Psoas muscle (tissue), 8 donors: ENCODE data around the gene C5. TPM values are rescaled to one million over a fixed set of nuclear protein-coding genes. Genes with fewer than 3 reads are reported as not detected.

Source experiments
- ATAC-seq, 4 donors: fragments of 200-7000 bp; cut with Tn5 transposase; one replicate each; pipeline ENCODE4 v1.9.1; 2020; ENCODE audit warnings: moderate library complexity in 3 of 4, mild to moderate bottlenecking in 2 of 4
- DNase-seq, 2 donors: peaks; one replicate each; pipeline ENCODE4 v3.0.0-alpha.2; 2020
- H3K27ac ChIP-seq: fragments of 200-600 bp; one replicate; pipeline ENCODE4 v1.8.0; 2022
- H3K27me3 ChIP-seq, 3 donors: fragments of 200-600 bp in 1 of 3; one replicate each; pipeline versions ENCODE4 v1.6.1 to v1.8.0; 2013 to 2022; ENCODE audit warnings: low read length in 2 of 3, mild to moderate bottlenecking in 2 of 3, moderate library complexity in 1 of 3; ENCODE audit not compliant: insufficient read depth in 3 of 3
- H3K36me3 ChIP-seq, 2 donors: fragments of 200-600 bp in 1 of 2; one replicate each; pipeline versions ENCODE4 v1.6.1 to v1.8.0; 2013 to 2022; ENCODE audit warnings: low read depth in 1 of 2, mild to moderate bottlenecking in 1 of 2, moderate library complexity in 1 of 2; ENCODE audit not compliant: insufficient read depth in 1 of 2
- H3K4me1 ChIP-seq: fragments of 200-600 bp; one replicate; pipeline ENCODE4 v1.8.0; 2022
- H3K4me3 ChIP-seq: fragments of 200-600 bp; one replicate; pipeline ENCODE4 v1.8.0; 2022; ENCODE audit warnings: mild to moderate bottlenecking
- H3K9me3 ChIP-seq: fragments of 200-600 bp; one replicate; pipeline ENCODE4 v1.8.0; 2022
- CTCF ChIP-seq: fragments of 200-600 bp; IDR thresholded peaks from one replicate; pipeline ENCODE4 v1.8.0; 2022; ENCODE audit warnings: antibody characterized with exemption
- WGBS, 3 donors: extraction: QIAGEN DNeasy Blood & Tissue Kit; methylation state at CpG; one replicate each; pipeline versions ENCODE4 v1.1.6 to v1.1.7; 2013; 5-methylcytosine and 5-hydroxymethylcytosine counted together
- intact Hi-C, 2 donors: fragments of 100-400 bp; cut with DNase I; formaldehyde crosslinking; loops; one replicate each; pipeline versions ENCODE4 v1.11.0 to v1.14.2; 2022
- polyA plus RNA-seq, 3 donors: library from polyadenylated mRNA; stranded (reverse); fragments of 200-250 nt; gene quantifications; one replicate each; pipeline ENCODE4 v1.2.3, GENCODE V29; 2013
- total RNA-seq, 4 donors: library from RNA; stranded (reverse); fragmentation: NEBNext Ultra II Directional in 2 of 4; extraction: Animal tissue kit (Norgen Biotek cat#: 25700) in 2 of 4; gene quantifications; one replicate each; pipeline versions ENCODE4 v1.2.1 to v1.2.4, GENCODE V29; 2021 to 2023
- donor health status: healthy with polysubstance abuse.
- donor health status: DM: no; HTN: no; CAD: no; lungs with moderate emphysema.
- donor health status: Bipolar disorder and iron deficiency.
- donor health status: healthy.
- donor health status: DM: yes; HTN: yes; CAD: no.
- donor health status: DM: no; HTN: no; CAD: no.
- donor health status: DM: no; HTN: no; CAD: no.
- donor health status: DM: yes; HTN: yes; CAD: no.

The C5 gene
- total and polyA plus RNA-seq, 7 donors: 0.13 to 1.1 (median 0.39) TPM

GRCh38 chr9:120944434-120944843 is 105.6 kb downstream of the C5 start:
- H3K27ac ChIP-seq: no peak overlapping the region
- H3K27me3 ChIP-seq: peaks cover 0 to 1% (median 0%) of the 10 kb centered on the region in 3 donors
- no peak overlapping the region for H3K4me3 ChIP-seq
- H3K4me1 ChIP-seq: peaks cover 16% of the 10 kb centered on the region
- DNase-seq: no peak
- H3K36me3 ChIP-seq: no peaks in the 10 kb centered on the region
- H3K9me3 ChIP-seq: no peaks in the 10 kb centered on the region
- ATAC-seq: no peak
- TF ChIP-seq CTCF: no peak
- intact Hi-C loops: no loop called here
- 87 to 95% (median 92%) methylated on average over 4 of the region's 4 CpGs for WGBS, 3 donors

GRCh38 chr9:120942186-120943001 is 107.7 kb downstream of the C5 start:
- no peak for TF ChIP-seq CTCF
- Histone ChIP-seq H3K4me3 (peak overlapping the region; percentile 13), H3K9me3 (no peaks in the 10 kb centered on the region), H3K4me1 (peaks cover 16% of the 10 kb centered on the region), H3K27ac (peak overlapping the region; percentile 58), H3K36me3 (no peaks in the 10 kb centered on the region), H3K27me3 (peaks cover 0 to 1% (median 0%) of the 10 kb centered on the region in 3 donors)
- intact Hi-C loops: no loop called here
- ATAC-seq: peak; percentile 80 to 89 (median 86)
- 12 to 20% (median 17%) methylated on average over 8 of the region's 8 CpGs for WGBS, 3 donors
- peak; percentile 50 to 66 for DNase-seq

- ATAC-seq (no peak), DNase-seq (no peak)
- intact Hi-C loops: no loop called here
- no peak overlapping the region for H3K4me3 ChIP-seq
- no peaks in the 10 kb centered on the region for H3K9me3 ChIP-seq
- 75 to 85% (median 76%) methylated on average over 6 of the region's 6 CpGs for WGBS, 3 donors
- no peaks in the 10 kb centered on the region for H3K36me3 ChIP-seq
- peaks cover 16% of the 10 kb centered on the region for H3K4me1 ChIP-seq
- no peak overlapping the region for H3K27ac ChIP-seq
- peaks cover 0 to 1% (median 0%) of the 10 kb centered on the region in 3 donors for H3K27me3 ChIP-seq
- no peak for TF ChIP-seq CTCF
These were observed 108.9 kb downstream of the C5 start for GRCh38 chr9:120941046-120941770.

GRCh38 chr9:120940573-120940972 is 109.5 kb downstream of the C5 start:
- intact Hi-C loops: no loop called here
- no peak overlapping the region for H3K4me3 ChIP-seq
- H3K36me3 ChIP-seq: no peaks in the 10 kb centered on the region
- no peak for DNase-seq
- H3K27me3 ChIP-seq: peaks cover 0 to 1% (median 0%) of the 10 kb centered on the region in 3 donors
- no peak overlapping the region for H3K27ac ChIP-seq
- H3K4me1 ChIP-seq: peaks cover 18% of the 10 kb centered on the region
- no peak for TF ChIP-seq CTCF
- no peak for ATAC-seq
- whole genome bisulfite sequencing, 3 donors: 85 to 92% (median 87%) methylated on average over 10 of the region's 10 CpGs
- no peaks in the 10 kb centered on the region for H3K9me3 ChIP-seq
